Neural cell (in vitro differentiated cells): ENCODE data around the gene RNF181. TPM values are rescaled to one million over a fixed set of nuclear protein-coding genes. Genes with fewer than 3 reads are reported as not detected.

ENCODE experiments used
- H2AFZ ChIP-seq: fragments of 200-600, 300-800 bp; sonication (generic), shearing (Covaris generic); 2 replicates; pipeline ENCODE4 v1.6.0; 2014; ENCODE audit warnings: low read depth, mild to moderate bottlenecking, antibody characterized with exemption, low read length, moderate library complexity
- H3F3A ChIP-seq: fragments of 200-600 bp; shearing (Covaris generic); 2 replicates; pipeline ENCODE4 v1.6.1; 2016; ENCODE audit warnings: mild to moderate bottlenecking, moderate library complexity, mixed read lengths, antibody characterized with exemption, low read length; ENCODE audit not compliant: insufficient read depth, poor library complexity, severe bottlenecking
- H3K27ac ChIP-seq: fragments of 200-600, 300-800 bp; sonication (generic), shearing (Covaris generic); 2 replicates; pipeline ENCODE4 v1.5.1; 2014; ENCODE audit warnings: mild to moderate bottlenecking, low read length, moderate library complexity
- H3K27me3 ChIP-seq: fragments of 300-800, 200-600 bp; sonication (generic), shearing (Covaris generic); 2 replicates; pipeline ENCODE4 v1.6.0; 2014; ENCODE audit warnings: mild to moderate bottlenecking, low read depth, low read length, moderate library complexity; ENCODE audit not compliant: insufficient read depth
- H3K36me3 ChIP-seq: fragments of 300-800, 200-600 bp; sonication (generic), shearing (Covaris generic); 2 replicates; pipeline ENCODE4 v1.5.1; 2014; ENCODE audit warnings: mild to moderate bottlenecking, antibody characterized with exemption, low read length, moderate library complexity; ENCODE audit not compliant: insufficient read depth
- H3K4me2 ChIP-seq: fragments of 300-800, 200-600 bp; sonication (generic), shearing (Covaris generic); 2 replicates; pipeline ENCODE4 v1.6.0; 2014; ENCODE audit warnings: mild to moderate bottlenecking, low read length
- H3K4me3 ChIP-seq: fragments of 300-800, 200-600 bp; sonication (generic), shearing (Covaris generic); 2 replicates; pipeline ENCODE4 v1.5.1; 2014; ENCODE audit warnings: mild to moderate bottlenecking, low read length, moderate library complexity
- H3K79me2 ChIP-seq: fragments of 200-600 bp; shearing (Covaris generic); replicated peaks from 2 replicates; pipeline ENCODE4 v1.6.0; 2014; ENCODE audit warnings: mild to moderate bottlenecking, low read length, moderate library complexity; ENCODE audit not compliant: insufficient read depth
- H3K9ac ChIP-seq: fragments of 300-800, 200-600 bp; sonication (generic), shearing (Covaris generic); 2 replicates; pipeline ENCODE4 v1.6.1; 2016; ENCODE audit warnings: mild to moderate bottlenecking, low read length, mixed read lengths
- H3K9me2 ChIP-seq: fragments of 200-600 bp; shearing (Covaris generic); 2 replicates; pipeline ENCODE4 v1.6.1; 2016; ENCODE audit warnings: mild to moderate bottlenecking, low read length, mixed read lengths; ENCODE audit not compliant: insufficient read depth
- H3K9me3 ChIP-seq: fragments of 200-600, 300-800 bp; sonication (generic), shearing (Covaris generic); 2 replicates; pipeline ENCODE4 v1.6.1; 2016; ENCODE audit warnings: mild to moderate bottlenecking, mixed run types, low read length, moderate library complexity, mixed read lengths
- H4K20me1 ChIP-seq: fragments of 200-600 bp; shearing (Covaris generic); 2 replicates; pipeline ENCODE4 v1.6.1; 2016; ENCODE audit warnings: mild to moderate bottlenecking, mixed run types; ENCODE audit not compliant: insufficient read depth
- EP300 ChIP-seq: fragments of 450-650 bp; conservative IDR thresholded peaks from 2 replicates; pipeline ENCODE4 v1.6.1; 2014; ENCODE audit warnings: antibody characterized with exemption, mild to moderate bottlenecking, moderate library complexity; ENCODE audit not compliant: poor library complexity, severe bottlenecking
- EZH2 ChIP-seq: fragments of 200-600, 300-800 bp; shearing (Covaris generic), sonication (generic); IDR thresholded peaks from 2 replicates; pipeline ENCODE4 v1.6.1; 2014; ENCODE audit warnings: antibody characterized with exemption, low read length, borderline replicate concordance, mild to moderate bottlenecking; ENCODE audit not compliant: insufficient read depth, poor library complexity, severe bottlenecking
- MXI1 ChIP-seq: fragments of 450-650 bp; conservative IDR thresholded peaks from 2 replicates; pipeline ENCODE4 v1.6.1; 2014; ENCODE audit warnings: antibody characterized with exemption, mild to moderate bottlenecking; ENCODE audit not compliant: poor library complexity, severe bottlenecking
- POLR2AphosphoS5 ChIP-seq: IDR thresholded peaks from 2 replicates; pipeline ENCODE4 v1.6.1; 2012
- RAD21 ChIP-seq: fragments of 450-650 bp; conservative IDR thresholded peaks from 2 replicates; pipeline ENCODE4 v1.6.1; 2014; ENCODE audit warnings: antibody characterized with exemption, mild to moderate bottlenecking, moderate library complexity
- REST ChIP-seq: IDR thresholded peaks from 2 replicates; pipeline ENCODE4 v1.6.1; 2012; ENCODE audit warnings: borderline replicate concordance
- SMC3 ChIP-seq: fragments of 450-650 bp; conservative IDR thresholded peaks from 2 replicates; pipeline ENCODE4 v1.6.1; 2014; ENCODE audit warnings: antibody characterized with exemption, mild to moderate bottlenecking, moderate library complexity; ENCODE audit not compliant: poor library complexity
- TAF1 ChIP-seq: IDR thresholded peaks from 2 replicates; pipeline ENCODE4 v1.6.1; 2012; ENCODE audit warnings: low read depth
- polyA plus RNA-seq: library from polyadenylated mRNA; depleted of rRNA; stranded (reverse); fragments of >200 nt; gene quantifications from 2 replicates; pipeline ENCODE4 v1.2.3, GENCODE V29; 2014
- TF ChIP-seq, protein P1 (sequence below): fragments of 450-650 bp; IDR thresholded peaks from 2 replicates; pipeline ENCODE4 v1.5.1; 2014; ENCODE audit warnings: antibody characterized with exemption, mild to moderate bottlenecking, moderate library complexity; ENCODE audit not compliant: poor library complexity, severe bottlenecking

RNF181 gene
- polyA plus RNA-seq, 1 donor from 2014 or later, result 330 TPM

DNA sequence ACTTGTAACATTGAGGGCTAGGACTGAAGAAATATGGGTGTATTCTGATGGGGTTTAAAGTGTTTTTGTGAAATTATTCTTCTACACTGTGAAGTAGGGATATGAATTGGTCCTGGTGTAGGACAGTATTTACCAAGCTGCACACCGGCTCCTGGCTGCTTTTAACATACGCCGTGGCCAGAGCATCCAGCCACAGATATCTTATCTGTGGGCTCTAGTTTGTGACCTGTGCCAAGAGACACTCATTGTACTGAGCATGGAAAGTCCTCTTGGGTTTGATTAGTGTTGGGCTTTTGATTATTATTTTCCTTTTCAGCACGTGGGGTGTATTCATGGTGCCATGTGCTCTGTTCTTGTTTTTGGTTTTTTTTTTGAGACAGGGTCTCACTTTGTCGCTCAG is 28.4 kb downstream of the RNF181 start:
- H3K9ac ChIP-seq, result no peak overlapping the region
- no peak overlapping the region for H2AFZ ChIP-seq
- H3K36me3 ChIP-seq, result no peaks in the 10 kb centered on the region

GRCh38 chr2:85628658-85629057 is 33.1 kb downstream of the RNF181 start:
- H3K9me2 ChIP-seq, result no peaks in the 10 kb centered on the region
- H3K27ac ChIP-seq, result no peak overlapping the region
- no peaks in the 10 kb centered on the region for H3F3A ChIP-seq
- no peaks in the 10 kb centered on the region for H4K20me1 ChIP-seq
- H3K27me3 ChIP-seq, result no peaks in the 10 kb centered on the region
- no peak overlapping the region for H3K4me2 ChIP-seq
- no peak overlapping the region for H3K4me3 ChIP-seq
- no peak for TF ChIP-seq POLR2AphosphoS5
- no peak overlapping the region for H2AFZ ChIP-seq
- no peaks in the 10 kb centered on the region for H3K9me3 ChIP-seq
- no peaks in the 10 kb centered on the region for H3K79me2 ChIP-seq
- H3K36me3 ChIP-seq, result no peaks in the 10 kb centered on the region
- H3K9ac ChIP-seq, result no peak overlapping the region

More for the DNA sequence above, 28.4 kb downstream of the RNF181 start:
- no peak overlapping the region for H3K4me2 ChIP-seq
- no peaks in the 10 kb centered on the region for H3F3A ChIP-seq
- no peaks in the 10 kb centered on the region for H4K20me1 ChIP-seq
- H3K9me2 ChIP-seq, result no peaks in the 10 kb centered on the region
- no peaks in the 10 kb centered on the region for H3K27me3 ChIP-seq
- peaks cover 6% of the 10 kb centered on the region for H3K79me2 ChIP-seq
- no peak overlapping the region for H3K4me3 ChIP-seq
- TF ChIP-seq EZH2 (no peak), EP300 (no peak), SMC3 (no peak), TAF1 (no peak), REST (no peak)
- TF ChIP-seq, protein P1, sequence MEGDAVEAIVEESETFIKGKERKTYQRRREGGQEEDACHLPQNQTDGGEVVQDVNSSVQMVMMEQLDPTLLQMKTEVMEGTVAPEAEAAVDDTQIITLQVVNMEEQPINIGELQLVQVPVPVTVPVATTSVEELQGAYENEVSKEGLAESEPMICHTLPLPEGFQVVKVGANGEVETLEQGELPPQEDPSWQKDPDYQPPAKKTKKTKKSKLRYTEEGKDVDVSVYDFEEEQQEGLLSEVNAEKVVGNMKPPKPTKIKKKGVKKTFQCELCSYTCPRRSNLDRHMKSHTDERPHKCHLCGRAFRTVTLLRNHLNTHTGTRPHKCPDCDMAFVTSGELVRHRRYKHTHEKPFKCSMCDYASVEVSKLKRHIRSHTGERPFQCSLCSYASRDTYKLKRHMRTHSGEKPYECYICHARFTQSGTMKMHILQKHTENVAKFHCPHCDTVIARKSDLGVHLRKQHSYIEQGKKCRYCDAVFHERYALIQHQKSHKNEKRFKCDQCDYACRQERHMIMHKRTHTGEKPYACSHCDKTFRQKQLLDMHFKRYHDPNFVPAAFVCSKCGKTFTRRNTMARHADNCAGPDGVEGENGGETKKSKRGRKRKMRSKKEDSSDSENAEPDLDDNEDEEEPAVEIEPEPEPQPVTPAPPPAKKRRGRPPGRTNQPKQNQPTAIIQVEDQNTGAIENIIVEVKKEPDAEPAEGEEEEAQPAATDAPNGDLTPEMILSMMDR, result no peak
- no peak overlapping the region for H3K27ac ChIP-seq
- H3K9me3 ChIP-seq, result no peaks in the 10 kb centered on the region

DNA sequence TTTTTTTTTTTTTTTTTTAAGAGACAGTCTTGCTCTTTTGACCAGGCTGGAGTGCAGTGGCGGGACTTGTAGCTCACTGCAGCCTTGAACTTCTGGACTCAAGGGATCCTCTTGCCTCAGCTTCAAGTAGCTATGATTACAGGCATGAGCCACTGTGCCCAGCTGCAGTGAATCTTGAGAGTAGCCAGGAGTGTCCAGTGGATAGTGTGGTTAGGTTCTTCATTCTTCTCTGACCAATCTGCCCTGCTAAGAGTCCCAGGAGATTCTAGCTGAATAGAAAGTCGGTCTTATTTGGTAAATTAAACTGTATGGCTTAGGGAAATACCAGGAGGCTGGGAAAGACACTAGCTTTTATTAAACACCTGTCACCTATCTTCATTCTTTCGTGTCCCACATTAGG is 35.8 kb downstream of the RNF181 start:
- Histone ChIP-seq H3F3A (no peaks in the 10 kb centered on the region), H3K27ac (no peak overlapping the region), H3K79me2 (no peaks in the 10 kb centered on the region), H3K9me2 (no peaks in the 10 kb centered on the region), H2AFZ (no peak overlapping the region), H3K27me3 (no peaks in the 10 kb centered on the region), H3K9me3 (no peaks in the 10 kb centered on the region), H3K4me2 (no peak overlapping the region), H4K20me1 (peaks cover 3% of the 10 kb centered on the region), H3K9ac (no peak overlapping the region), H3K36me3 (no peaks in the 10 kb centered on the region), H3K4me3 (no peak overlapping the region)
- TF ChIP-seq REST, result no peak
- TF ChIP-seq POLR2AphosphoS5, result no peak
- TF ChIP-seq, protein P1, result no peak
- TF ChIP-seq EP300, result no peak
- TF ChIP-seq MXI1, result no peak
- no peak for TF ChIP-seq RAD21
- TF ChIP-seq TAF1, result no peak
- no peak for TF ChIP-seq EZH2
- no peak for TF ChIP-seq SMC3
